Fibroblast of lung (primary cell): ENCODE measurements around the gene ACR. TPM values are rescaled to one million over a fixed set of nuclear protein-coding genes. Genes with fewer than 3 reads are reported as not detected.

ENCODE experiments used
- DNase-seq, 2 donors: peaks; one replicate each; pipeline versions ENCODE4 v3.0.0 to v3.0.0-alpha.2; 2010; ENCODE audit warnings: low read depth in 2 of 2
- H2AFZ ChIP-seq: 2 replicates; pipeline ENCODE4 v1.5.1; 2012; ENCODE audit warnings: low read length, control low read depth, inconsistent platforms
- H3K27ac ChIP-seq: 2 replicates; pipeline ENCODE4 v1.5.1; 2011; ENCODE audit warnings: low read length, control low read depth; ENCODE audit not compliant: insufficient read depth
- H3K27me3 ChIP-seq: 2 replicates; pipeline ENCODE4 v1.5.1; 2011; ENCODE audit warnings: mild to moderate bottlenecking, low read length; ENCODE audit not compliant: control insufficient read depth, insufficient read depth
- H3K36me3 ChIP-seq: 2 replicates; pipeline ENCODE4 v1.5.1; 2011; ENCODE audit warnings: low read length; ENCODE audit not compliant: control insufficient read depth, insufficient read depth
- H3K4me1 ChIP-seq: 2 replicates; pipeline ENCODE4 v1.5.1; 2011; ENCODE audit warnings: low read length; ENCODE audit not compliant: control insufficient read depth, insufficient read depth; ENCODE audit errors: extremely low read depth
- H3K4me2 ChIP-seq: 2 replicates; pipeline ENCODE4 v1.5.1; 2011; ENCODE audit warnings: low read length, control low read depth; ENCODE audit not compliant: insufficient read depth; ENCODE audit errors: extremely low read depth
- H3K4me3 ChIP-seq, 4 experiments: fragments of 200-600 bp in 1 of 4; sonication (generic) in 1 of 4; replicated peaks in 1 of 4; 2 replicates each; pipeline ENCODE4 v1.5.1; 2011 to 2016; ENCODE audit warnings: low read length in 4 of 4, low read depth in 3 of 4, mild to moderate bottlenecking in 3 of 4, control low read depth in 2 of 4, inconsistent platforms in 1 of 4, mixed read lengths in 1 of 4; ENCODE audit not compliant: insufficient read depth in 1 of 4; ENCODE audit errors: control extremely low read depth in 1 of 4
- H3K79me2 ChIP-seq: 2 replicates; pipeline ENCODE4 v1.5.1; 2012; ENCODE audit warnings: mild to moderate bottlenecking, low read length, inconsistent platforms; ENCODE audit not compliant: control insufficient read depth, insufficient read depth
- H3K9ac ChIP-seq: 2 replicates; pipeline ENCODE4 v1.5.1; 2011; ENCODE audit warnings: mild to moderate bottlenecking, low read length, control low read depth; ENCODE audit not compliant: insufficient read depth
- H3K9me3 ChIP-seq: 2 replicates; pipeline ENCODE4 v1.5.1; 2012; ENCODE audit warnings: low read depth, low read length; ENCODE audit not compliant: control insufficient read depth, insufficient read depth
- H4K20me1 ChIP-seq: 2 replicates; pipeline ENCODE4 v1.5.1; 2011; ENCODE audit warnings: low read length; ENCODE audit not compliant: control insufficient read depth, insufficient read depth; ENCODE audit errors: extremely low read depth
- EZH2 ChIP-seq: IDR thresholded peaks from 2 replicates; pipeline ENCODE4 v1.5.1; 2012; ENCODE audit warnings: low read length, control low read depth, mild to moderate bottlenecking; ENCODE audit errors: missing control alignments
- polyA plus RNA-seq, 2 donors: library from polyadenylated mRNA; depleted of rRNA in 1 of 2; stranded (reverse) in 1 of 2; unstranded in 1 of 2; fragments of >200 nt; gene quantifications; 2 replicates each; pipeline ENCODE4 v1.2.1, GENCODE V29; 2011 to 2012; ENCODE audit warnings: missing spikeins in 1 of 2
- total RNA-seq: library from RNA; depleted of rRNA; stranded (reverse); fragments of >200 nt; gene quantifications from 2 replicates; pipeline ENCODE4 v1.2.1, GENCODE V29; 2014
- TF ChIP-seq, protein P1 (sequence below), 2 donors: IDR thresholded peaks in 1 of 2; conservative IDR thresholded peaks in 1 of 2; 1 replicate in 1 of 2; 2 replicates in 1 of 2; pipeline ENCODE4 v1.5.1; 2011 to 2012; ENCODE audit warnings: low read length in 2 of 2, control low read depth in 1 of 2, inconsistent platforms in 1 of 2, low read depth in 1 of 2, mild to moderate bottlenecking in 1 of 2

The ACR gene
- total and polyA plus RNA-seq, 2 donors (not counting 1 experiment from before 2014, with no cell fraction given), result not detected

DNA sequence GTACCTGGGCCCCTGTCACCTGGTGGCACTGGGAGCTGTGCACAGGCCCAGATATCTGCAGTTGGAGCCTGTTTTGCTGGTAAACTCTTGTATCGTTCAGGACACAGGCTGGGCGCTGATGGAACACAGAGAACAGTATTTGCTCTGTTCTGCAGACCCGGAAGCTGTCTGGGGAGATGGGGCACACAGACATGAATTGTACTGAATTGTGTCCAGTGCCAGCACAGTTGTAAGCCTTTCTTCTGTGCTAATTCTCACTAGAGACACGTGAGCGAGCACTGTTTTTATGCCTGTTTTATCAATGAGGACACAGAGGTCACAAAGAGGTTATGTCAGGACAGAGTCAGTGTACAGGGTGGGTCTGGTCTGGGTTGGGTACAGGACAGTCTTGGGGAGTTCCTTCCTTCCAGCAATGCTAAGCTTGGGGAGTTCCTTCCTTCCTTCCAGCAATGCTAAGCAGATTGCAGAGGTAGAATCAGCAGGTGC is 24.4 kb upstream of the ACR start:
- TF ChIP-seq, protein P1, sequence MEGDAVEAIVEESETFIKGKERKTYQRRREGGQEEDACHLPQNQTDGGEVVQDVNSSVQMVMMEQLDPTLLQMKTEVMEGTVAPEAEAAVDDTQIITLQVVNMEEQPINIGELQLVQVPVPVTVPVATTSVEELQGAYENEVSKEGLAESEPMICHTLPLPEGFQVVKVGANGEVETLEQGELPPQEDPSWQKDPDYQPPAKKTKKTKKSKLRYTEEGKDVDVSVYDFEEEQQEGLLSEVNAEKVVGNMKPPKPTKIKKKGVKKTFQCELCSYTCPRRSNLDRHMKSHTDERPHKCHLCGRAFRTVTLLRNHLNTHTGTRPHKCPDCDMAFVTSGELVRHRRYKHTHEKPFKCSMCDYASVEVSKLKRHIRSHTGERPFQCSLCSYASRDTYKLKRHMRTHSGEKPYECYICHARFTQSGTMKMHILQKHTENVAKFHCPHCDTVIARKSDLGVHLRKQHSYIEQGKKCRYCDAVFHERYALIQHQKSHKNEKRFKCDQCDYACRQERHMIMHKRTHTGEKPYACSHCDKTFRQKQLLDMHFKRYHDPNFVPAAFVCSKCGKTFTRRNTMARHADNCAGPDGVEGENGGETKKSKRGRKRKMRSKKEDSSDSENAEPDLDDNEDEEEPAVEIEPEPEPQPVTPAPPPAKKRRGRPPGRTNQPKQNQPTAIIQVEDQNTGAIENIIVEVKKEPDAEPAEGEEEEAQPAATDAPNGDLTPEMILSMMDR (conservative IDR thresholded peaks at IDR 0.05 in 1 of 2, IDR thresholded peaks at IDR 0.05 in 1 of 2; ENCODE audit: low read depth in 1 of 2, low read length in 2 of 2), result no peak
- no peak for TF ChIP-seq EZH2
- no peaks in the 10 kb centered on the region for H3K9me3 ChIP-seq
- no peaks in the 10 kb centered on the region for H3K36me3 ChIP-seq
- H3K4me1 ChIP-seq, result no peaks in the 10 kb centered on the region
- no peaks in the 10 kb centered on the region for H4K20me1 ChIP-seq
- no peaks in the 10 kb centered on the region for H3K79me2 ChIP-seq
- no peak for DNase-seq
- no peak overlapping the region for H3K27ac ChIP-seq
- H3K4me2 ChIP-seq, result no peak overlapping the region
- H3K9ac ChIP-seq, result no peak overlapping the region
- no peaks in the 10 kb centered on the region for H3K27me3 ChIP-seq
- H3K4me3 ChIP-seq, result no peak overlapping the region
- no peak overlapping the region for H2AFZ ChIP-seq

DNA sequence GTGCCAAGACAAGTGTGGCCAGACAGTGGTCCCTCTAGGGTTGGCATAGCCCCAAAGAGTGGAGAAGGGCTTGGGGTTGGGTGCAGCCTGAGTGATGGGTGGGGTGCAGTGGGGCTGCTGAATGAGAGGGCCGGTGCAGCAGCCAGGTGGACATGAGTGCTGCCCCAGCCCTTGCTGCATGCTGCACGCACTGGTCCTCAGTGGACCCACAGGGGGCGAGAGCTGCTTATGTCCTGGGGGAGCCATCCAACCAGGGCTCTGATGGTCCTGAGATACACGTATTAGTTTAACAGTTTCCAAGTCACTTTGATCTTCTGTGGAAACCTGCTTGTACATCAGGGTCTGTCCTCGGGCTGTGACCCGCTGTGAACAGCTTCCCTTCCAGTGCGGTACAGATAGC is 23.9 kb upstream of the ACR start:
- H4K20me1 ChIP-seq, result no peaks in the 10 kb centered on the region
- H3K9ac ChIP-seq, result no peak overlapping the region
- H3K4me3 ChIP-seq, result no peak overlapping the region
- H3K4me2 ChIP-seq, result no peak overlapping the region
- no peaks in the 10 kb centered on the region for H3K79me2 ChIP-seq
- no peaks in the 10 kb centered on the region for H3K36me3 ChIP-seq
- H2AFZ ChIP-seq, result no peak overlapping the region
- no peak overlapping the region for H3K27ac ChIP-seq
- H3K27me3 ChIP-seq, result peaks cover 3% of the 10 kb centered on the region
- DNase-seq, result no peak
- TF ChIP-seq, protein P1 (conservative IDR thresholded peaks at IDR 0.05 in 1 of 2, IDR thresholded peaks at IDR 0.05 in 1 of 2; ENCODE audit: low read depth in 1 of 2, low read length in 2 of 2), result no peak
- TF ChIP-seq EZH2, result no peak
- no peaks in the 10 kb centered on the region for H3K4me1 ChIP-seq
- H3K9me3 ChIP-seq, result no peaks in the 10 kb centered on the region

DNA sequence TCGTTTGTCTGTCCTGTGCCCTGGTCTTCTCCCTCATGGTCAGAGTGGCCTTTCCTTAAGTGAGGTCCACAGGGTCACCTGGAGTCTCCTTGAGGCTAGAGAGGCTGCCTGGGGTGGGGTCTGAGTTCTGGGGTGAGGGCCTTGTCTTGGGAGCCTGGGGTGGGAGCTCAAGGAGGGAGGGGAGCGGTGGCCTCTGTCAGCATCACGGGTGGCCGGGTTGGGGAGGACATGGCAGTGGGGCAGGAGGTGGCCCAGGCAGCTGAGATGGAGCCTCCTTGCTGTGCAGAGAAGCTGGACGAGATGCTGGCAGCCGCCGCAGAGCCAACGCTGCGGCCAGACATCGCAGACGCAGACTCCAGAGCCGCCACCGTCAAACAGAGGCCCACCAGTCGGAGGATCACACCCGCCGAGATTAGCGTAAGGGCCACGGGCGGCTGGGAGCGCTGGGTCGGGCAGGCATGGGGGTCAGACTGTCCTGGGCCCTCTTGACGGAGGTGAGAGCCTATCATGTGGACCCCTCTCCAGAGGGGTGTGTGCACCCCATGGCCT is 23.3 kb upstream of the ACR start:
- Histone ChIP-seq H3K79me2 (no peaks in the 10 kb centered on the region), H3K27me3 (peaks cover 3% of the 10 kb centered on the region), H3K9me3 (no peaks in the 10 kb centered on the region), H3K4me2 (no peak overlapping the region), H3K27ac (no peak overlapping the region), H3K9ac (no peak overlapping the region), H3K4me3 (no peak overlapping the region), H3K4me1 (no peaks in the 10 kb centered on the region), H2AFZ (no peak overlapping the region), H4K20me1 (no peaks in the 10 kb centered on the region), H3K36me3 (no peaks in the 10 kb centered on the region)
- DNase-seq, result no peak
- no peak for TF ChIP-seq EZH2
- TF ChIP-seq, protein P1 (conservative IDR thresholded peaks at IDR 0.05 in 1 of 2, IDR thresholded peaks at IDR 0.05 in 1 of 2; ENCODE audit: low read depth in 1 of 2, low read length in 2 of 2), result no peak
